ENCODE data around the gene AGPAT2.
"Not testable (repeated sequence)": the region's sequence is repeated elsewhere in the genome, so short reads cannot be mapped to it uniquely, and the experiment has no call there.

AGPAT2 gene

DNA sequence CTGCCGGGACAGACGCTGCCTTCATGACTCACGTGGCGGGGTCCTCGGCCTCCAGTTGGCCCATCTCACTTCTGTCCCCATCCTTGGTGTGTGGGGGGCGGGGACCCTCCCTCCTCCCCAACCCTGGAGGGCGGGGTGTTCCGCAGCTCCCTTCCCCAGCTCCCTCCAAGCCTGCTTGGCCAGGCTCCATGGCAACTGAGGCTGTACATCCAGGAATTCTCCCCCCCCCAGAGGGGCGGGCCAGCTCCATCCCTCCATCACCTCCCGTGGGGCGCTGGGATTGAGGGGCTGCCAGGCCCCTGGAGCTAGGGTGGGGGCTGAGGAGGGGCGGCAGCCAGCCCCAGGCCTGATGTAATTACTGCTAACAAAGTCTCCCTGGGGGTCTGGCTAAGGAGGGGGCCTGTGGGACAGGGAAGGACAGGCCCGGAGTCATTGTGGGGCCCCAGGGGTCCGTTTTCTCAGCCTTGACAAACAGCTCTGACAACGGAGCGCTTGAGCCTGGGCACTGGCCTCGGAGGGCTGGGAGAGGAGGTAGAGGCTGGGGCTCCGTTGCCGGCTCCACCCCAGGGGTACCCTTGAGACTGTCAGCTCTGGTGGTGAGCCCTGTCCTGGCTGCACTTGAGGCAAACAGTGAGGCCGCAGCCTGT lies 33.1 kb upstream of the AGPAT2 start:
- no peak for DNase-seq (ENCODE audit: low spot score)

DNA sequence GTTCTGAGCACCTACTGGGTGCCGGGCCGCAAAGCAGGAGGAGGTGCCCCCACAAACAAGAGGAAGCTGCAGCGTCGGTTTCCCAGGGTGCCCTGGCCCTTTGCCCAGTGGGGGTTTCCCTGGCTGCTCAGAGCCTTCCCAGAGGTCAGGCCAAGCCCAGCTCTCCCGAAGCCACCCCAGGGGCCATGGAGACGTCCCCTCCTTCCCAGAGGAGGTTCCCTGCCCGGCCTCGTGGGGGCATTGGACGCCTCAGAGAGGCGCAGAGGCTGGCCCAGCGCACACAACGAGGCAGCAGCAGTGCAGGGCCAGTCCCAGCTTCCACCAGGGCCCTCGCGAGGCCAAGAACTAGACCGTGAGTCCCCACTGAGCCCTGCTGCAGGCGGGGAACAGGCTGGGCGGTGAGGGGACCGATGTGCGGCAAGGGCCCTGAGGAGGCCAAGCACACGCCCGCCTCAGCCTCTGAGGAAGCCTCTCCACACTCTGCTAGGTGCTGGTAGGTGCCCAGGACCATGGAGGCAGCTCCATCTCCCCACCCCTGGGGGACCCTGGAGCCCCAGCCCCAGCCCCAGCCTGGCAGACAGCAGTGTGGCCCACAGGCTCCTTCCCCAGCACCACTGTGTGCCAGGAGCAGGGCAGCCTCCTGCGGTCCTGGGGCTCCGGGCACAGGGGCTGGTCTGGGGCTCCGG lies 32.1 kb upstream of the AGPAT2 start:
- no peak for DNase-seq (ENCODE audit: low spot score)

DNA sequence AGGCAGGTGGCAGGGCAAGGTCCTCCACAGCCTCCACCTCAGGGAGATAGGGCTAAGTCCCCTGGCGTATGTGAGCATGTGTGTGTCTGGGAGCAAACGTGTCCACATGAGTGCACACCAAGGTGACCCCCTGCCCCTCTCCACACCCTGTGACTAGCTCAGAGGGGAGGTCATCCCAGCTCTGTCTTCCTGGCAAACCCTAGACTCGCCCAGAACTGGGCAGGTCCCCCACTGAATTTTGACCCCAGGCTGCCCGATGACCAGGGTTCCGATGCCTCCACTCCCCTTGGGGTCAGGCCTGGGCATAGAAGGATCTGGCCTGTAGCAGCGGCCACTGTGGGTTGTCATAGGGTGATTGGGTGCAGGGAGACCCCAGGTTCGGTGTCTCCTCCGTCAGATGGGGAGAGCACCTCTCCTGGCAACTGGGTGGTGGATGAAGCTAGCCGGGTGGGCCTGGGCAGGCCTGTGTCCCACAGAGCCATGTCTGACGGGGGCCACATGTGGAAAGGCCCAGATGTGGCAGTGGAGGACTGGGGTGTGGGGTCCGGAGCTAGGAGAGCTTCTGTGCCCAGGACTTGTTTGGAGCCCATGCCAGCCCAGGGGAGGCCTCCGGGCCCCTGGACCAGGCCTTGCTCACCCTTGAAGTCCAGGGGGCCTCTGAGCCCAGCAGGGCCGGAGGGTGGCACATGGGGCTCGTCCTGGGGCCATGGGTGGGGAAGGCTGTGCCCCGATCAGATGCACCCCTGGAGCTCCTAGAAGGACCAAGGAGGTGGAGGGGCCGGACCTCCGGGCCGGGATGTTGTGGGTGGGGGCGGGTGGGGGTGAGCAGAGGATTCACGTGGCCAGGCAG lies 31.3 kb upstream of the AGPAT2 start:
- DNase-seq (ENCODE audit: low spot score), result no peak

DNA sequence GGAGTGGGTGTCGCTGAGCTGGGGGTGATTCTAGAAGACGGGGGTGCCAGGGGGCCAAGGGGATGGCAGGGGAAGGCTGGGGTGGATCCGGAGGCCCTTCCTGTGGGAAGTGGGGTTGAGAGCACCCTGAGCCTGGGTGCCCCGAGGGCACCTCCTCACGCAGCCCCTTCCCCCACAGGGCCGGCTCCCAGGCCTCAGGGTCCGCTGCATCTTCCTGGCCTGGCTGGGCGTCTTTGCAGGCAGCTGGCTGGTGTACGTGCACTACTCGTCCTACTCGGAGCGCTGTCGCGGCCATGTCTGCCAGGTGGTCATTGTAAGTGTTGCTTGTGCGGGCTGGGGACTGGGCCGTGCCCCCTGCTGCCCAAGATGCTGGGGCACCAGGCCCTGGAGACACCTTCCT lies 30.1 kb upstream of the AGPAT2 start:
- DNase-seq (ENCODE audit: low spot score), result no peak

DNA sequence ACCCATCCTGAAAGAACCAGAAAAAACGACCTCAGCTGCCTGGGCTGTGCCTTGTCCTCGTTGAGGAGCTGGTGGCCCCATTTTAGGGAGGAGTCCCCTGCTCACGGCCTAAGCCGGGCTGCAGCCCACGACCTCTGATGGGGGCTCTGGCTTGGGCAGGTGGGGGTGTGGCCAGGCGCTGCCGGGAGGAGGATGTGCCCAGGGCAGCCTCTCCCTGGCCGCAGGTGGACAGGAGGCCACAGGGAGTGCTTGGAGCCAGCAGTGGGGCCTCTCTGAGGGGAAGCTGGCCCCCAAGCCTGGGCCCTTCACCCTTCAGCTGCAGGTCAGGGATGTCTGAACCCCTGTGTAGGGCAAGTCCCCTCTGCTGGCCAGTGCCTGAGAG lies 27.6 kb upstream of the AGPAT2 start:
- no peak for DNase-seq (ENCODE audit: low spot score)

DNA sequence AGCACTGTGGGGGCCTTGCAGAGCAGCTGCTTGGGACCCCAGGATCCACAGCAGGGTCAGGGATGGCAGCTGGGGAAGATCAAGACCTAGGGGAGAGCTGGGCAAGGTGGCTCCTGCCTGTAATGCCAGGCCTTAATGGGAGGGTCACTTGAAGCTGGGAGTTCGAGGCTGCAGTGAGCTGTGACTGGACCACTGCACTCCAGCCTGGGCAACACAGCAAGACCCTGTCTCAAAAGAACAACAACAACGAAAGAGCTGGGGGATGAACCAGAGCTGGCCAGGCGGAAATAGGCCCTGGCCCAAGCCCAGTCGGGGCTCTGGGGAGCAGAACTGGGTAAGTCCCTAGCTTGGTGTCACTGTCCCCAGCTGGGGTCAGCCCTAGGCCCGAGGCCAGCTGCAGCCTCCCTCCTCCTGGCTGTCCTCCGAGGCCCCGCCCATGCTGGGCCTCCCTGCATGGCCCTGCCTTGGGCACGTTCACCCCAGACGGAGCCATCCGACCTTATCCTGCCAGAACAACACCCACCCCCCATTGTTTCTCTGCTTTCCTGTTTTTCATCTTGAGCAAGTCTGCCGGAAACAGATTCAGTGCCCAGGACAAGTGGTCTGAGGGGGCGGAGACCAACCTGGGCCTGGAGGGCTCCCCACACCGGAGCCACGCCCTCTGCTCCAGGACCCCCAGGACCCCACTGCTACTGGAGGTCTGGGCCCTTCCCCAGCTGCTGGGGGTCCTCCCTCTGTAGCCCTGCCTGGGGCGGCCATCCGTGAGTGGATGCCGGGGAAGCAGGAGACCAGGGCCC lies 27.0 kb upstream of the AGPAT2 start:
- no peak for DNase-seq (ENCODE audit: low spot score)

DNA sequence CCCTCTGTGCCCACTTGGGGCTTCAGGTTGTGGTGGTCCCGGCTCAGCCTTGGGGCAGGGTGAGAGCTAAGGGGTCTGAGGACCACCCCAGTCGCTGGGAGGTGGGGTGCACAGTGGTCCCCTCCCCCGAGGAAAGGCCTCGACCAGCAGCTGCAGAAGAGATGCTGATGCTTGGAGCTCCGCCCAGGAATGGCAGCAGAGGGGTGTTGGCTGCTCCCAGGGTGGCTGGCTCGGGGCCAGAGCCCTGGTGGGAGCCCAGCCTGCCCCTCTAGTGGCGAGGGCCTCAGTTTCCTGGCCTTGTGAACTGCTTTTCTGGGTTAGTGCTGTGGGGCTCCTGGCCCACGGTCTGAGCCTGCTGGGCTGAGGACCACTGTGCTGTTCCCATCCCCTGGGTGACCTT lies 26.3 kb upstream of the AGPAT2 start:
- no peak for DNase-seq (ENCODE audit: low spot score)

DNA sequence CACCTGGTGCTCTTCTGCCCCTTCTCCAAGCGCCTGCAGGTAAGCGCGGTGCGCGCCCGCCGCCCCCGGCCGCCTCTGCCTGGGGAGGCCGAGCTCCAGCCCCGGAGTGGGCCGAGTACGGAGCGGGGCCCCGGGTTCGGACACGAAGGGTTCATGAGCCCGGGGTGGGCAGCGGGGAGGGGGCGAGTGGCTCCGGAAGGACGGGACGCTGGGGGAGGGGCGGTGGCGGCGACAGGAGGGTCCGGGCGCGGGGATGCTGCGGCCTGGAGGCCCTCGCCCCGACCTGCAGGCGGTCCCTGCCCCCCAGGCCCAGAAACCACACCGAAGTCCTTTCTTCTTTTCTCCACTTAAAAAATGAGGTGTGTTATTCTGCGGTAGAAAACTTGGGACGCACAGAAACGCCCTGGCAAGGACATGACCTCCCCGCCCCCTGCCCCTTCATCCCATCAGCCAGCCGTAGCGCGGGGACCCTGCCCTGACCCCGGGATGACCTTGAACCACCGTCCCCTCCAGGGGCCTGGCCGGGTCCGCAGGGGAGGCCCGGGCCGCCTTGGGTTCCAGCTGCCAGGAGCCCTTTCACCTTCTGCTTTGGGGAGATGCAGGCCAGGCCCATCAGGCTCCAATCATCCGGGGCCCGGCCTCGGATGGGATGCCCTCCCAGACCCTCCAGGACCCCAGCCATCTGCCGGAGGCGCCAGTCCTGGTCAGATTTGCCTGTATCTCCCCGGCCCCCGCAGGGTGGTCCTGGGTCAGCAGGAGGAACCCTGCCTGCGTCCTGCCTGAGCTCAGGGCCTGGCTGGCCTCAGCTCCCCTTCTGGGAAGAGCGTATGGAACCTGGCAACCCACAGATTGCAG lies 25.7 kb upstream of the AGPAT2 start:
- DNase-seq (ENCODE audit: low spot score), result no peak

DNA sequence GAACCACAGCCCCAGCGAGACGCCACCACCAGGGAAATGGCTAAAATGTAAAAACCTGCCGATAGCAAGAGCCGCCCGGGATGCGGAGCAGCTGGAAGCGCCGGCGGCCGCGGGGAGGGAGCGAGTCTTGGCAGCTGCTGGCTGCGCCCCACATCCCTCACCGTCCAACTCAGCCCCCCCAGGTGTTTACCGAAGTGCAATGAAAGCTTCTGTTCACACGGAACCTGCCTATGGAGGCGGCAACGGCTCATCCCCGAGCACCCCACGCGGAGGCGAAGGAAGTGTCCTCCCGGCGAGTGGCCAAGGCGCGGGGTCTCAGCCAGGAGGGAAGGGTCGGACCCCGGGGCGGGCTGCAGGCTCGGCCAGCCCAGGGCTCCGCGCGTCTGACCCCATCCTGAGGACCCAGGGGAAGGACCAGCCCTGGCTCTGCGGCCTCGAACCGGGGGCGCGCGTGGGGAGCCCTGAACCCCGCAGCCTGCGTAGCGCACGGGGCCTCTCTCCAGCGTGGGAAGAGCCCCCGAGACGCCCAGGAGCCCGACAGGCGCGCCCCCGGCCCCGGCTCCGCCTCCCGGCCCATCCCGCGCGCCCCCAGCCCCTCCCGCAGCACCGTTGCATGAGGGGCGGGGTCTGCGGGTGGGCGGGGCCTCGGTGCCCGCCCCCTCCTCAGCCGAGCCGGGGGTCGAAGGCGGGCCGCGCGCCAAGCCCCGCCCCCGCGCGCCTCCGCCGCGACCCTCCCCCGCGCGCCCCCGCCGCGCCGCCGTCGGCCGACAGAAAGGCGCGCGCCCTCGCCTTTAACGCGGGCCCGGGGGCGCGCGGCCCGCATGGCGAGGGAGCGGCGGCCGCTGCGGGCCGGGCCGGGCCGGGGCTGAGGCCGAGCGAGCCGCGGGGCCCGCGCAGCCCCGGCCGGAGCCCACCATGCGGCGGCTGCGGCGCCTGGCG lies 24.8 kb upstream of the AGPAT2 start, which contains the start of gene DIPK1B:
Gene DIPK1B (plus strand): TSS at position 822 of the 939 bp plus-strand sequence. CDS start 94 bp downstream, at position 916.
- DNase-seq (ENCODE audit: low spot score), result no peak

DNA sequence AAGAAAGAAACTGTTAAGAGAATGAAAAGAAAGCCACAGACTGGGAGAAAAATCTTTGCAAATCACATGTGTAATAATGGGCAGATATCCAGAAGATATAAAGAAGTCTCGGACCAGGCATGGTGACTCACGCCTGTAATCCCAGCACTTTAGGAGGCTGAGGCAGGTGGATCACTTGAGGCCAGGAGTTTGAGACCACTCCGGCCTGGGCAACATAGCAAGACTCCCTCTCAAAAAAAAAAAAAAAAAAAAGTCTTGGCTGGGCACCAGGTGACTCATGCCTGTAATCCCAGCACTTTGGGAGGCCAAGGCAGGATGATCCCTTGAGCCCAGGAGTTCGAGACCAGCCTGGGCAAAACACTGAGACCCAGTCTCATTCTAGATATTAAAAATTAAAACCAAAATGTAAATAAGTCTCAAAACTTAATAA lies 24.0 kb upstream of the AGPAT2 start:
- DNase-seq (ENCODE audit: low spot score), result not testable (repeated sequence)

DNA sequence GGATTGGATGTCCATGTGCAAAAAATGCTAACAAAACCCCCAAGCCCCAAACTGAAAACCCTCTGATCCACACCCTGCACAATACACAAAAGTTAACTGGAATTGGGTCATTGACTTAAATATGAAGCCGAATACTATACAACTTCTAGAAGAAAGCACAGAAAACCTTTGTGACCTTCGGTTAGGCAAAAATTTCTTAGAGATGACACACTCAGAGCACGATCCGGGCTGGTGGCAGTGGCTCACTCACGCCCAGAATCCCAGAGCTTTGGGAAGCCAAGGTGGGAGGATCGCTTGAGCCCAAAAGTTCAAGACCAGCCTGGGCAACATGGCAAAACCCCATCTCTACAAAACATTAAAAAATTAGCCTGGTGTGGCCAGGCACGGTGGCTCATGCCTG lies 23.3 kb upstream of the AGPAT2 start:
- no peak for DNase-seq (ENCODE audit: low spot score)

DNA sequence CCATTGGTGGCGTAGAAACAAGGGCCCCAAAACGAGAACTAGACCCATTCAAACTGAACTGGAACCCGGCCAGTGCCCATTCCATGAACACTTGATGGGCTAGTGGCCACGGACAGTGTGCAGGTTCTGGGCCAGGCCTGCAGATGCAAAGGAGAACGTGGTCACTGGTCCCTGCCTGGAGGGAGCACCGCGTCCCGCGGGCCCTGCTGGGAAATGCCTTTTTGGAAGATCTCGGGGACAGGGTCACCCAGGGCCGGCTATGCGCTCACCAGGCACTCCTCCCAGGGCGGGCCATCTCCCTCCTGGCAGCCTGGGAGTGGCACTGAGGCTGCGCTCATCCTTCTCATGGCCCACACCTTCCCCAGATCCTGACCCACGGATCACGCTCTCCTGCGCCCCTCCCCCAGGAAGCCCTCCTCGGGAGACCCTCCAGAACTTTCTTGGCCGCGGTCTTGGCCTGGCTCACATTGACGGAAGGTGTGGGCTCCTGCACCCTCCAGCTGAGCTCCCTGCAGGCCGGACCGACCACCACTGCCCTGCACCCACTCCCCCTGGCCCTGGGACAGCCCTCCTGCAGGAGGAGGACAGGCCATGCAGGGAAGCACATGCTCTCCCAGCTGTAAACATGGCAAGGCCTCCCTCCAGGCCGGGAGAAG lies 22.3 kb upstream of the AGPAT2 start:
- no peak for DNase-seq (ENCODE audit: low spot score)

DNA sequence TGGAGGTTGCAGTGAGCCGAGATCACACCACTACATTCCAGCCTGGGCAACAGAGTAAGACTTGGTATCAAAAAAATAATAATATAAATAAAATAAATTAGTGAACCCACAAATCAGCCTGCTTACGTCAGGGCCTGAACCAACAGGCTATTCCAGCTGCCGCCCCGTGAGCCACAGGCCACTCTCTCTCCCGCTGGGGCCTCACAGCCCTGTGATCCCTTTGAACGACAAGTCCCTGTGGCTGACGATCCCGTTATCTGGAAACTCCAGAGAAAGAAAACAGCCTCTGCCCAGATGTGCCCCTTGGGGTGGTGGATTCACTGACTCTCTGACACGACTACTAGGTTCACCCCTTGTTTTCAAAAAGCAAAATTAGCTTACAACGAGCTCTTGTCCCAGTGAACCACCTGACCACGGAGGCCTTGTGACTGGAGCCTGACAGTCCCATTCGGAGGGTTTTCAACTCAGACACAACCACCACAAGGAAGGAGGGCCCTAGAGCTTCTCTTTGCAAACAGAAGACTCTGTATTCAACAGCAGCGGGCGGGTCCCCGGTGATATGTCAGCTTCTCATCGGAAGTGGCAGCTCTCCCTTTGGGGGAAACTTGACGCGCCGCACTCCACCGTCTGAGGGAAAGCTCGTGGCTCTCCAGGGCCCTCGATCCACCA lies 20.7 kb upstream of the AGPAT2 start:
- DNase-seq (ENCODE audit: low spot score), result no peak

DNA sequence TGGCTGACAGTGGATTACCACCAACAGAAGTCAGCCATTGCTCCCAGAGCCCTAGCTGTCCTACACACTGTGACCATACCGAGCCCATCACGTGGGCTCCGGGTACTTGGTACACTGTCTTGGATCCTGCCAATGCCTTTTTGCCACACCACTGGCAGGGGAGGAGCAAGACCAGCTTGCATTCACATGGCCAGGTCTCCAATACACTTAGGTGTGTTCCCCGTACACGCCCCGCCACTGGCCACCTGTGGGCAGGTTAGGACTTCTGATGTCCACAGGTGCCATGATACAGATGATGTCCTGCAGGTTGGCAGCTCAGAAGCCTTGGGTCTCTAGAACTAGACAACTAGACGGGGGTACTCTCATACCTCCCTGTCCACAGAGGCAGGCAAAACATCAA lies 19.8 kb upstream of the AGPAT2 start:
- DNase-seq (ENCODE audit: low spot score), result no peak

DNA sequence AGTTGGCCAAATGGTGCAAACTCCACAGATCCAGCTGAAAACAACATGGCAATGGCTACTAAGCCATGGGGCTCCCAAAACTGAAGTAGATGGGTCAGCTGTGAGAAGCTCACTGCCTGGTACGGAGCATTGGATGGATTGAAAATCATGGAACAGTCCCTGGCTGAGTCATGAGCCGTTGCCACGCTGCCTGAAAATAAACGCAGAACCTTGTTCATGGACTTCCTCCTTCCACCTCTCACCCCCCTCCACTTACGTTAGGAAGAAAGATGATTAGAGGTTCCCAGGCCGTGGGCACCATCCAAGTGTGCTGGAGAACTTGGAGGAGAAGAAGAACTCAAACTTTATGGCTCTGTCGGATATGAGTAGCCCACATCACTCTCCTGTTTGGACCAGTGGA lies 18.3 kb upstream of the AGPAT2 start:
- no peak for DNase-seq (ENCODE audit: low spot score)

DNA sequence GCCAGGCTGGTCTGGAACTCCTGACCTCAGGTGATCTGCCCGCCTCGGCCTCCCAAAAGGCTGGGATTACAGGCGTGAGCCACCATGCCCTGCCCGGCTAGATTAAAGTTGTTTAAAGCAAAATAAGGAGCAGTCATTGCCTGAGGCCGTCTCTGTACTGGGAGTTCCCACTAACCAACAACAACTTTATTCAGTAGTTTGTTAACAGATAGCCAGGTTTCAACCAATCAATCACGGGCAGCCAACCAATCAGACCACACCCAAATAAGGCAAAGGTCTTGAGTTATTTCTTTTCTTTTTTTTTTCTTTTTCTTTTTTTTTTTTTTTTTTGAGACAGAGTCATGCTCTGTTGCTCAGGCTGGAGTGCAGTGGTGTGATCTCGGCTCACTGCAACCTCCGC lies 17.5 kb upstream of the AGPAT2 start:
- DNase-seq (ENCODE audit: low spot score), result not testable (repeated sequence)

DNA sequence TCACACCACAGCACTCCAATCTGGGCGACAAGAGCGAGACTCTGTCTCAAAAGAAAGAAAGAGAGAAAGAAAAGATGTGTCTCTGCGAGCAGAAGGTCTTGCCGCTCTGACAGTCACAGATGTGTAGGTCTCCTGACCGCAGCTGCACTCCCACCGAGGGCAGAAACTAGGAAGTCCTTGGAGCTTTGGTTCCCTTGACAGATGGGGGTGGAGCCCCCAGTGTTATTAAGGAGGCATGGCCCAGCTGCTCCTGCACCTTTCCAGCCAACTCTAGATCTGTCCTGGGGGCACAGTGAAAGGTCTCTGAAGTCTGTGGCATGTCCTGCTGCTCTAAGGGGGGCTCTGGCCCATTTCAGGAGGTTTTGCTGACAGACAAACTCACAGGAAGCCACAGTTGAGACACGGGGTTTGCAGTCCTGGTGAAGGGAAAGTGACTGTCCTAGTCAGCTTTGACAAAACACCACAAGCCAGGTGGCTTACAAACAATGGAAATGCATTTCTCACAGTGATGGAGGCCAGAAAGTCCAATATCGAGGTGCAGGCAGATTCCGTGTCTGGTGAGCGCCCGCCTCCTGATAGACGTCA lies 16.1 kb upstream of the AGPAT2 start:
- DNase-seq (ENCODE audit: low spot score), result no peak

DNA sequence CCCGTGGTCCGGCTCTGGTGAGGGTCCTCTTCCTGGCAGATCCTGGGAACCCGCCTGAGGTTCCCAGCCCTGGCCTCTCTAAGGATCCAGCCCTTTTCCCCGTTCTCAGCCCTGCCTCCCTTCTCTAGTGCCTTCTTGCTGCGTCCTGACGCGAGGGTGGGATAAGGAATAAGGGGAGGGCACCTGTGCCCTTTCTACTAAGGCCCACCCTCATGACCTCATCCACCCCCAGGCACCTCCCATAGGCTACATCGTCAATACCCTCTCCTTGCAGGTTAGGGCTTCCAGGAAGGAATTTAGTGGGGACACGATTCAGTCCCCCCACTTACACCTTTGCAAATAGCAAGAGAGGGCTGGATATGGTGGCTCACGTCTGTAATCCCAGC lies 14.4 kb upstream of the AGPAT2 start:
- no peak for DNase-seq (ENCODE audit: low spot score)
